ENCODE data around the gene PSMD12.

DNA sequence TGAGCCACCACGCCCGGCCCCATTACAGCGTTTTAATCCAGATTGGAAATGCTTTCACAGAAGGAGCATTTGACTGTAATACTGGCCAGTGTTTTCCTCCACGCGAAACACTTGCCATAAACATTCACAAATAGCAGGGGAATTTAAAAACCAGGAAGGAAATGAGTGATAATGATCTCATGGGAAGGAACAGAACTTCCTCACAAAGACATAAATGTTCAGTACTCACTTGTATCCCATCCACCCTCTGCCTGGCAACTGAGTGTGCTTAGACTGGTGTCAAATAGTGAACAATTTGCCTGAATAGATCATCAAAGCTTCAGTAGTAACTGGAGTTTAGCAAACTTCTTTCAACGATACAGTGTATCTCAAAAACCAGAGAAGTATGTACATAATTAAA lies 54.1 kb downstream of the PSMD12 start:
- TF ChIP-seq POLR2A (IDR thresholded peaks at IDR 0.05; ENCODE audit: low read depth, low read length) (no peak), EZH2 (IDR thresholded peaks at IDR 0.05; ENCODE audit: borderline replicate concordance, low read depth, low read length, severe bottlenecking) (no peak), POLR2AphosphoS5 (IDR thresholded peaks at IDR 0.05; ENCODE audit: insufficient read depth, low read depth, low read length) (no peak), MYC (IDR thresholded peaks at IDR 0.05; ENCODE audit: low read depth, low read length) (no peak), FOS (IDR thresholded peaks at IDR 0.05; ENCODE audit: borderline replicate concordance, insufficient read depth, low read length) (peak; percentile 29)
- TF ChIP-seq, protein P1, sequence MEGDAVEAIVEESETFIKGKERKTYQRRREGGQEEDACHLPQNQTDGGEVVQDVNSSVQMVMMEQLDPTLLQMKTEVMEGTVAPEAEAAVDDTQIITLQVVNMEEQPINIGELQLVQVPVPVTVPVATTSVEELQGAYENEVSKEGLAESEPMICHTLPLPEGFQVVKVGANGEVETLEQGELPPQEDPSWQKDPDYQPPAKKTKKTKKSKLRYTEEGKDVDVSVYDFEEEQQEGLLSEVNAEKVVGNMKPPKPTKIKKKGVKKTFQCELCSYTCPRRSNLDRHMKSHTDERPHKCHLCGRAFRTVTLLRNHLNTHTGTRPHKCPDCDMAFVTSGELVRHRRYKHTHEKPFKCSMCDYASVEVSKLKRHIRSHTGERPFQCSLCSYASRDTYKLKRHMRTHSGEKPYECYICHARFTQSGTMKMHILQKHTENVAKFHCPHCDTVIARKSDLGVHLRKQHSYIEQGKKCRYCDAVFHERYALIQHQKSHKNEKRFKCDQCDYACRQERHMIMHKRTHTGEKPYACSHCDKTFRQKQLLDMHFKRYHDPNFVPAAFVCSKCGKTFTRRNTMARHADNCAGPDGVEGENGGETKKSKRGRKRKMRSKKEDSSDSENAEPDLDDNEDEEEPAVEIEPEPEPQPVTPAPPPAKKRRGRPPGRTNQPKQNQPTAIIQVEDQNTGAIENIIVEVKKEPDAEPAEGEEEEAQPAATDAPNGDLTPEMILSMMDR (IDR thresholded peaks at IDR 0.05; ENCODE audit: extremely low read depth in 1 of 2, insufficient read depth in 1 of 2, low read depth in 1 of 2, low read length in 2 of 2): no peak
- TF ChIP-seq, protein P2, sequence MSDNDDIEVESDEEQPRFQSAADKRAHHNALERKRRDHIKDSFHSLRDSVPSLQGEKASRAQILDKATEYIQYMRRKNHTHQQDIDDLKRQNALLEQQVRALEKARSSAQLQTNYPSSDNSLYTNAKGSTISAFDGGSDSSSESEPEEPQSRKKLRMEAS (IDR thresholded peaks at IDR 0.05; ENCODE audit: insufficient read depth, insufficient read length): no peak
